ENCODE results near the gene KIF25. TPM values are rescaled to one million over a fixed set of nuclear protein-coding genes. Genes with fewer than 3 reads are reported as not detected.

Gene KIF25
- total RNA-seq, 1 experiment from 2014 or later = 0.59 TPM

- H3K27me3 ChIP-seq (ENCODE audit: insufficient read depth, low read length) = no peaks in the 10 kb centered on the region
- Mint-ChIP-seq H3K27me3 (ENCODE audit: low read depth) (peaks cover 32% of the 10 kb centered on the region), H3K4me1 (peaks cover 40 to 43% of the 10 kb centered on the region in 2 experiments), H3K9me3 (peaks cover 48 to 49% of the 10 kb centered on the region in 2 experiments), H3K36me3 (ENCODE audit: insufficient read depth in 1 of 3, low read depth in 3 of 3) (peaks cover 18 to 39% (median 26%) of the 10 kb centered on the region in 3 experiments), H3K4me3 (peak overlapping the region; percentile 57 to 78), H3K27ac (peak overlapping the region in 2 of 3 experiments; percentile 5 to 81; a peak in 4 of 7 replicates)
- no peak overlapping the region for H3K9ac ChIP-seq (ENCODE audit: extremely low read depth, insufficient read length, low read length)
- H3K14ac ChIP-seq (ENCODE audit: insufficient read depth, low read length) = 0 out of 2 replicates have a peak overlapping the region, but pooled peaks have one; percentile 14
- no peak overlapping the region for H4K8ac ChIP-seq (replicated peaks; ENCODE audit: insufficient read length, low read depth, low read length)
- H2AFZ ChIP-seq (ENCODE audit: low read length) = no peak overlapping the region
- H3K23me2 ChIP-seq (ENCODE audit: insufficient read length, low read depth, low read length, poor library complexity, severe bottlenecking) = peaks cover 3% of the 10 kb centered on the region
- H3K56ac ChIP-seq (ENCODE audit: insufficient read length, low read depth, low read length) = no peak overlapping the region
- no peak overlapping the region for H2BK120ac ChIP-seq (ENCODE audit: low read depth, low read length, poor library complexity, severe bottlenecking)
- H3T11ph ChIP-seq (ENCODE audit: low read length) = no peak overlapping the region
- H3K9me3 ChIP-seq (ENCODE audit: control insufficient read depth, low read depth, low read length) = peaks cover 29% of the 10 kb centered on the region
- no peak for TF ChIP-seq CTCF (conservative IDR thresholded peaks at IDR 0.05)
- H2BK5ac ChIP-seq (ENCODE audit: insufficient read length, low read length) = no peak overlapping the region
- no peak overlapping the region for H2BK15ac ChIP-seq (ENCODE audit: low read depth, low read length)
- DNase-seq = no peak
- H3K79me2 ChIP-seq (ENCODE audit: insufficient read depth, low read length) = no peaks in the 10 kb centered on the region
- no peak overlapping the region for H2BK20ac ChIP-seq (ENCODE audit: low read depth, low read length, poor library complexity, severe bottlenecking)
- H4K5ac ChIP-seq (ENCODE audit: insufficient read length, low read depth, low read length) = no peak overlapping the region
- H3K4me1 ChIP-seq (ENCODE audit: insufficient read depth, low read length) = peaks cover under 1% of the 10 kb centered on the region; the same call in 1 of the 2 replicates
- no CpG with 5 or more reads among the region's 29 CpGs for WGBS (ENCODE audit: extremely low coverage, insufficient read length, low lambda C conversion rate)
- no peak overlapping the region for H4K91ac ChIP-seq (ENCODE audit: insufficient read length, low read depth, low read length)
- no peaks in the 10 kb centered on the region for H3K79me1 ChIP-seq (ENCODE audit: insufficient read depth, low read depth, low read length, poor library complexity, severe bottlenecking)
- peak overlapping the region; percentile 28 for H3K18ac ChIP-seq (ENCODE audit: insufficient read length, low read depth, low read length)
- H3K23ac ChIP-seq (ENCODE audit: insufficient read length, low read depth, low read length) = no peak overlapping the region
- H2BK12ac ChIP-seq (ENCODE audit: insufficient read length, low read depth, low read length) = no peak overlapping the region
- peak overlapping the region; percentile 2 for H3K4me2 ChIP-seq (ENCODE audit: insufficient read depth, insufficient read length, low read length)
- H4K20me1 ChIP-seq (ENCODE audit: control insufficient read depth, insufficient read depth, insufficient read length) = no peaks in the 10 kb centered on the region
- no peak overlapping the region for H2AK5ac ChIP-seq (ENCODE audit: insufficient read length, low read length)
- H3K27ac ChIP-seq (ENCODE audit: insufficient read length, low read depth, low read length) = no peak overlapping the region
- no peak overlapping the region for H3K4ac ChIP-seq (ENCODE audit: low read depth, low read length)
These were observed 38.4 kb downstream of the KIF25 start for GRCh38 chr6:168035661-168036545.

Data from H9 (cell line).